ENCODE measurements around the gene NCS1.

GRCh38 chr9:130237076-130237475 is 64.9 kb downstream of the NCS1 start:
- no peak for TF ChIP-seq CTCF (IDR thresholded peaks at IDR 0.05; ENCODE audit: insufficient read depth, low read depth, low read length)
- no peak for TF ChIP-seq EZH2 (IDR thresholded peaks at IDR 0.05; ENCODE audit: insufficient read depth, low read length)

All from astrocyte (in vitro differentiated cells and primary cell).